ENCODE results near the gene CDH23.

The CDH23 gene

GRCh38 chr10:71771204-71771603 lies 374.5 kb downstream of the CDH23 start:
- DNase-seq (no peak), ATAC-seq (no peak)
- H3K4me3 Mint-ChIP-seq, result peak overlapping the region; percentile 80 to 83
- no peaks in the 10 kb centered on the region for H3K9me3 Mint-ChIP-seq
- peak overlapping the region; percentile 87 to 96 for H3K27ac Mint-ChIP-seq
- no peaks in the 10 kb centered on the region for H3K27me3 Mint-ChIP-seq
- peaks cover 86% of the 10 kb centered on the region for H3K4me1 Mint-ChIP-seq

DNA sequence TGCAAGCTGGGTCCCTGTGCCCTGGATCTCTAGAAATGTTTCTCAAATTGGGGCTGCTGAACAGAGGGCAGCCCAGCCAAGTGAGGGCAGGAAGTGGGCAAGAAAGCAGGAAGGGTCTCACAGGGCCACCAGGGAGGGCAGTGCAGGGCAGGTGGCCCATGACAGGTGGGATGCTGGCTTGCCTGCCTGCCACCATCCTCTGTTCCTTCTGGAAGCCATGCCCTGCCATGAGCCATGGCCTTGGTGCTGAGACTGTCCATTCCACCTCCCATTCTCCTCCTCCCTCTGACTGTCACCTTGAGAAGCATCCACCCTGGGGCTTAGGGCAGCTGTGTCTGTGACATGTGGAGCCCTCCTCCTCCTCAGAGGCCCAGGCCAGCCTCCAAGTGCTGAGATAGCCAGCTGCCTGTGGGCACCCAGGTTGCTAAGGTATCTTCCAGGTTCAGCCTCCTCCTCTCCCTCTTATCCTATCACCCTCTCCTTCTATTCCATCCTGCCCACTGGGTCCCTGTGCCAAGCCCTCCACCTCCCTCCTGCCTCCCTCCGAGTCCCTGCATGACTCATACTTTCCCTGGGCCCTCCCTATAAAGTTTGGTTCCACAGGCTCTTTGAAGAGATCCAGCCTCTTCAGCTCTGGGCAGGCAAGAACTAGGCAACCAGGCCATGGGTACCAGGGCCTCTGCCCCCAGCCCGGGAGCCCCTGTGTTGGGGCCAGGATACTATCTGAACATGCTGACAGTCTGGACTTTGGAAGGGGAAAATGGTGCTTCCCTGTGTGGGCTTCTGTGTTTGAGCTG lies 375.3 kb downstream of the CDH23 start:
- Mint-ChIP-seq H3K4me1 (peaks cover 84% of the 10 kb centered on the region), H3K27ac (peak overlapping the region; percentile 87 to 96), H3K27me3 (no peaks in the 10 kb centered on the region), H3K4me3 (peak overlapping the region; percentile 80 to 83), H3K9me3 (no peaks in the 10 kb centered on the region)
- DNase-seq, result no peak
- no peak for ATAC-seq

GRCh38 chr10:71772832-71773220 lies 376.1 kb downstream of the CDH23 start:
- Mint-ChIP-seq H3K4me1 (peaks cover 80% of the 10 kb centered on the region), H3K27me3 (no peaks in the 10 kb centered on the region), H3K9me3 (peaks cover 4 to 7% of the 10 kb centered on the region in 2 donors), H3K4me3 (peak overlapping the region; percentile 80 to 83), H3K27ac (peak overlapping the region; percentile 89 to 96)
- no peak for DNase-seq
- ATAC-seq, result peak; percentile 10

DNA sequence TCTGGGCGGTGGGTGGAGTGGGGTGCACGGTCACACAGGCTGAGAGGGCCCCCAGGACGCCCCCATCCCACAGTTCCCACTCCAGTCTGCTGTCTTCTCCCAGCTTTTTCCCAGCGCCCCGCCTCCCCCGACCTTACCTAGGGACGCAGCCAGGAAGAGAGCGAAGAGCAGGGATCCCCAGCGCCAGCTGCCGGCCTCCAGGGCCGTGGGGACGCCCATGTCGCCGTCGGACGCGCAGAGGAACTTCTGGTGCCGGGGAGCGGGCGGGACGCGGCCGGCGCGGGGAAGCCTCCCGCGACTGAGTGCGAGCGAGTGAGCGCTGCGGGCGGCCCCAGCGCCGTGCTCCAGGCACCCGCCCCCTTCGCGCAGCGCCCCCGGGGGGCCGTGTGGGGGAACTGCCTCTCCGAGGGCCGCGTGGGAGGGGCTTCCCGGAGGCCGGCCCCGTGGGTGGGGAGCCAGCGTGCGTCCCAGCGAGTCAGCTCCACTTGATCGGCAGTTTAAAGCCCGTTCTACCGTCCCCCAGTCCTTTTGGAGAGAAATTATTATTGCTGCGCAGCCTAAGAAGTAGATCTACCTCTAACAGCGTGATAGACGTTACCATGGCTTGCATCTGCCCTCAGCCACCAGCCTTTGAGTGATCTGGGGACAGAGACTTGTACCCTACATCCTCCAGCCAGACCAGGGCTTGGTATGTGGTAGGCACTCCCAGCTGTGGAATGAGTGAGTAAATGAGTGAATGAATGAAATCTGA lies 376.7 kb downstream of the CDH23 start, which contains the start of gene VSIR:
Gene VSIR (minus strand): TSS at position 300 of the 751 bp plus-strand sequence. CDS start 81 bp downstream, at position 219.
- Mint-ChIP-seq H3K27me3 (no peaks in the 10 kb centered on the region), H3K27ac (peak within 1 kb of the TSS; percentile 89 to 96), H3K4me1 (peaks cover 75% of the 10 kb centered on the region), H3K9me3 (peaks cover 4 to 7% of the 10 kb centered on the region in 2 donors), H3K4me3 (peak within 1 kb of the TSS; percentile 80 to 83)
- peak; percentile 95 to 99 for DNase-seq
- peak; percentile 72 for ATAC-seq

- DNase-seq, result no peak
- Mint-ChIP-seq H3K27me3 (no peaks in the 10 kb centered on the region), H3K4me3 (peak overlapping the region; percentile 80 to 83), H3K9me3 (peaks cover 4 to 7% of the 10 kb centered on the region in 2 donors), H3K27ac (peak overlapping the region; percentile 72 to 83), H3K4me1 (peaks cover 74% of the 10 kb centered on the region)
- ATAC-seq, result no peak
Measured at GRCh38 chr10:71774916-71775702, 378.4 kb downstream of the CDH23 start.

- Mint-ChIP-seq H3K27me3 (no peaks in the 10 kb centered on the region), H3K4me3 (no peak overlapping the region), H3K9me3 (peaks cover 4 to 7% of the 10 kb centered on the region in 2 donors), H3K4me1 (peaks cover 65% of the 10 kb centered on the region), H3K27ac (no peak overlapping the region)
- no peak for DNase-seq
- ATAC-seq, result no peak
Measured at GRCh38 chr10:71776481-71776925, 379.8 kb downstream of the CDH23 start.

DNA sequence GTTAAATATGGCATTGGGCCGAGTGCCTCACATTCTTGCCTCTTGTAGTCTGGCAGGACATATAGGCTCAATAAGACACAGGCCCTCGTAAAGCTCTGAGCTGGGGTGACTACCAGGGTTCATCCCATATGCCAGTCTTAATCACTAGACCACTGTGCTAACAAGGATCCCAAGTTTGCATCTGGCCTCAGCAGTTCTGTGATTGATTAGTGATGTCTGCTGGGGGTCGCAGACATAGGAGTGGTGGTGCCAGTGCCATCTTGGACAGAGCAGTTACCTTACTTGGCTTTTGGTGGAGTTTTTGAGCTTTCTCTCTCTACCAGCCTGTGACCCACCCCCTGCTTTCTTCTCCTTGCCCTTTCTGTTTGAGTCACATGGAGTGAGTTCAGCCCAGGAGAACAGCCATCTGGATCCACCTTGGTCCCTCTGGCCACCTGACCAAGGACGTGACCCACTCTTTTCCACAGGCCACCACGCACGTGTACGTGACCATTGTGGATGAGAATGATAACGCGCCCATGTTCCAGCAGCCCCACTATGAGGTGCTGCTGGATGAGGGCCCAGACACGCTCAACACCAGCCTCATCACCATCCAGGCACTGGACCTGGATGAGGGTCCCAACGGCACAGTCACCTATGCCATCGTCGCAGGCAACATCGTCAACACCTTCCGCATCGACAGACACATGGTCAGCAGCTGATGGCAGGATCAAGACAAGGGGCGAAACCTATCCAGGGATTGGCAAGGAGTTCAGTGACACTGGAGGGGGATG lies 380.7 kb downstream of the CDH23 start:
- DNase-seq, result no peak
- H3K27ac Mint-ChIP-seq, result no peak overlapping the region
- H3K4me3 Mint-ChIP-seq, result no peak overlapping the region
- no peaks in the 10 kb centered on the region for H3K27me3 Mint-ChIP-seq
- H3K4me1 Mint-ChIP-seq, result peaks cover 59% of the 10 kb centered on the region
- peaks cover 4 to 7% of the 10 kb centered on the region in 2 donors for H3K9me3 Mint-ChIP-seq
- no peak for ATAC-seq

- no peak overlapping the region for H3K27ac Mint-ChIP-seq
- ATAC-seq (no peak), DNase-seq (no peak)
- peaks cover 4 to 7% of the 10 kb centered on the region in 2 donors for H3K9me3 Mint-ChIP-seq
- H3K27me3 Mint-ChIP-seq, result no peaks in the 10 kb centered on the region
- H3K4me3 Mint-ChIP-seq, result no peak overlapping the region
- peaks cover 65% of the 10 kb centered on the region for H3K4me1 Mint-ChIP-seq
Measured at GRCh38 chr10:71778071-71778825, 381.5 kb downstream of the CDH23 start.

DNA sequence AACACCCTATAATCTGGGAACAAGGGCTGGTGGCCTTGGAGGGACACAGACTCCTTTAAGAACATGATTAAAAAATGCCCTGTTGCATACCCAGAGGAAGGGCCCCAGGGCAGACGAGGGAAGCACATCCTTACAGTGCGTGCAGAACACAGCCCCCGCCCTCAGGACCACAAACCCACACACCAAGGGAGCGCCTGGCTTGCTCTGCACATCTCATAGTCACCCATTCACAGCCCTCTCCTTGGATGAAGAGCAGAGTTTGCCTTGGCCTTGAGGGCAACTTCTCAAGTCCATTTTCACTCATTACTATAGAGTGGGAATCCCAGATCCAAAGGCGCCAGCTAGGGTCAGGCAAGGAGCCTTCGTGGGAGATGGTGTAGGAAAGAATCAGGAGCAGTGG lies 382.9 kb downstream of the CDH23 start:
- peaks cover 4 to 7% of the 10 kb centered on the region in 2 donors for H3K9me3 Mint-ChIP-seq
- no peak overlapping the region for H3K27ac Mint-ChIP-seq
- H3K4me1 Mint-ChIP-seq, result peaks cover 56% of the 10 kb centered on the region
- no peak for DNase-seq
- no peak overlapping the region for H3K4me3 Mint-ChIP-seq
- ATAC-seq, result peak; percentile 65
- no peaks in the 10 kb centered on the region for H3K27me3 Mint-ChIP-seq

GRCh38 chr10:71780156-71780555 lies 383.4 kb downstream of the CDH23 start:
- no peak for ATAC-seq
- Mint-ChIP-seq H3K4me1 (peaks cover 51% of the 10 kb centered on the region), H3K27me3 (no peaks in the 10 kb centered on the region), H3K9me3 (peaks cover 4 to 7% of the 10 kb centered on the region in 2 donors), H3K4me3 (no peak overlapping the region), H3K27ac (no peak overlapping the region)
- DNase-seq, result no peak

GRCh38 chr10:71780719-71781118 lies 384.0 kb downstream of the CDH23 start:
- H3K27me3 Mint-ChIP-seq, result no peaks in the 10 kb centered on the region
- no peak overlapping the region for H3K4me3 Mint-ChIP-seq
- DNase-seq, result no peak
- H3K4me1 Mint-ChIP-seq, result peaks cover 45% of the 10 kb centered on the region
- no peak overlapping the region for H3K27ac Mint-ChIP-seq
- peak; percentile 33 for ATAC-seq
- peaks cover 4 to 7% of the 10 kb centered on the region in 2 donors for H3K9me3 Mint-ChIP-seq

DNA sequence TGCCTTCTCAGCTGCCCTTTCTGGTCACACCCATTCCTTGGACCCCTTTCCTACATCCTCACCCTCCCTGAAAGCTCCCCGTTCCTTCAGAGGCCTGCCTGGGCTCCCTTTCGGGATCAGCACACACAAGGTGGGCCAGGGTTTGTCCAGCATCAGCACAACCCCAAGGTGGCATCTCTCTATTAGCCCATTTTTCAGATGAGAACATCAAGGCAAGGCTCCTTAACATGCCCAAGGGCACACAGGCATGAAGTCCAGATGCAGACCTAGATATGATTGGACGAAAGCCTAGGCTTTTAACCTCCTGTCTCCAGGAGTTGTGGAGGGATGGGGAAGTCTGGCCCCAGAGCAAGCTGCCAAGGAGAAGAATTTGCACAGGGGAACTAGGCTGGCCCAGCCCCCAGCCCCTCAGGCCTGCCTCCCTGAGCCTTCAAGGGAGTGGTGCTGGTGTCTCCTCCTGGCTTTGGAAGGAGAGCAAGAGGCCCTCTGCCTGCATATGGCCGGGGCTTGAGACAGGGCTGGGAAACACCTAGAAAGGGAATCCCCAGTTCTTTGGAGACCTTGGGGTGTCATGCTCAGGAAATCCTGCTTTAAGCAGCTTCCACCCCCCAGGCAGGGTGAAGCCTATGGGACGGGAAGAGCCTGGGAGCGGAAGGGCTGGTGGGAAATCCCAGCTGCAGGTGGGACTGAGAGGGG lies 385.6 kb downstream of the CDH23 start:
- H3K27me3 Mint-ChIP-seq, result no peaks in the 10 kb centered on the region
- peaks cover 34% of the 10 kb centered on the region for H3K4me1 Mint-ChIP-seq
- ATAC-seq (no peak), DNase-seq (no peak)
- H3K27ac Mint-ChIP-seq, result no peak overlapping the region
- H3K9me3 Mint-ChIP-seq, result peaks cover 3 to 4% of the 10 kb centered on the region in 2 donors
- no peak overlapping the region for H3K4me3 Mint-ChIP-seq

- Mint-ChIP-seq H3K4me3 (no peak overlapping the region), H3K9me3 (no peaks in the 10 kb centered on the region), H3K27ac (no peak overlapping the region), H3K27me3 (no peaks in the 10 kb centered on the region), H3K4me1 (peaks cover 30% of the 10 kb centered on the region)
- ATAC-seq, result no peak
- DNase-seq, result no peak
Measured at GRCh38 chr10:71782917-71783490, 386.3 kb downstream of the CDH23 start.

All from stimulated activated naive CD8-positive, alpha-beta T cell treated with anti-CD3 and anti-CD28 coated beads, Interleukin-15, amount 100 ng/mL, for 72 hours (primary cell).